Measurements from ENCODE around the gene CDH24. TPM values are rescaled to one million over a fixed set of nuclear protein-coding genes. Genes with fewer than 3 reads are reported as not detected.
A peak's percentile ranks its signal among the peaks of the same experiment; 100 is the strongest.

The CDH24 gene
- total and polyA plus RNA-seq, 10 of the 15 experiments (the other 5 are each of a cell fraction or from before 2014, with no cell fraction given): 0.10 to 1.5 (median 0.45) TPM; not detected in 2

GRCh38 chr14:23060536-23061260 lies 3.4 kb upstream of the CDH24 start (continued):
- TF ChIP-seq SKIL (IDR thresholded peaks at IDR 0.05; ENCODE audit: low read depth, poor library complexity, severe bottlenecking) (no peak), ZNF274 (IDR thresholded peaks at IDR 0.05; ENCODE audit: insufficient read depth, insufficient read length) (no peak)

GRCh38 chr14:23058654-23059504 lies 1.6 kb upstream of the CDH24 start:
- Histone ChIP-seq H2AFZ (ENCODE audit: control insufficient read depth, low read depth, low read length) (no peak overlapping the region), H3K36me3 (ENCODE audit: control insufficient read depth in 2 of 2, insufficient read depth in 2 of 2, low read length in 1 of 2) (peaks cover 24 to 29% of the 10 kb centered on the region in 2 experiments), H3K79me2 (ENCODE audit: control insufficient read depth, insufficient read depth, low read length) (no peaks in the 10 kb centered on the region), H3K27me3 (replicated peaks in 1 of 2; ENCODE audit: control insufficient read depth in 2 of 2, insufficient read depth in 2 of 2, low read length in 1 of 2) (no peaks in the 10 kb centered on the region), H3K9ac (ENCODE audit: control insufficient read depth, insufficient read depth, low read length) (no peak overlapping the region), H3K4me3 (no peak overlapping the region), H3K4me1 (ENCODE audit: control insufficient read depth, insufficient read depth, low read length) (peaks cover 12% of the 10 kb centered on the region), H3K27ac (ENCODE audit: control insufficient read depth, insufficient read depth) (no peak overlapping the region), H3K4me2 (ENCODE audit: control insufficient read depth, insufficient read depth) (no peak overlapping the region), H3K9me3 (replicated peaks; ENCODE audit: control insufficient read depth, insufficient read depth, low read length) (no peaks in the 10 kb centered on the region), H4K20me1 (ENCODE audit: control insufficient read depth, insufficient read depth) (no peaks in the 10 kb centered on the region)
- 92% methylated on average over 24 of the region's 32 CpGs for whole genome bisulfite sequencing (ENCODE audit: insufficient coverage, insufficient replicate concordance, low lambda C conversion rate, missing lambda C conversion rate)
- RAD21 ChIA-PET (ENCODE audit: unreplicated experiment): interaction anchor here (0.6 to 10.8 kb wide), 15 partner anchors 10 to 270 kb away, joined by 3 to 224 read pairs (median 5); partner anchors contain the start of genes AJUBA, HAUS4 and PRMT5
- in situ Hi-C loops (cut with MboI): no loop called here
- intact Hi-C loops (cut with micrococcal nuclease; ENCODE audit: unreplicated experiment): loop anchor here (1.0 to 5.0 kb wide), 4 partner anchors 65 to 487 kb away; no protein-coding TSS in a partner anchor
- CTCF ChIA-PET: interaction anchor here (0.7 to 18.3 kb wide), 24 partner anchors 7 to 674 kb away, joined by 3 to 853 read pairs (median 6); partner anchors contain the start of genes ACIN1, AJUBA, C14orf119 and HAUS4
- BruUV-seq (replicated peaks): TSS peak; percentile 87
- POLR2A ChIA-PET: interaction anchor here (0.6 to 2.0 kb wide), 10 partner anchors 14 to 85 kb away, joined by 3 to 12 read pairs (median 4); partner anchors contain the start of gene ACIN1
- no peak for TF ChIP-seq CEBPZ (IDR thresholded peaks at IDR 0.05; ENCODE audit: low read depth, low read length)
- peak; percentile 28; the same call in 1 of the 2 replicates for TF ChIP-seq POLR2A (IDR thresholded peaks at IDR 0.05; ENCODE audit: low read depth, low read length)
- DNase-seq (ENCODE audit: low read depth, low spot score) (no peak), ATAC-seq (no peak), FAIRE-seq (no peak)
- SMC1A ChIA-PET (ENCODE audit: uncharacterized antibody, unreplicated experiment): interaction anchor here (0.7 to 8.7 kb wide), 16 partner anchors 8 to 124 kb away, joined by 3 to 156 read pairs (median 7); partner anchors contain the start of gene HAUS4
